ENCODE results near the gene PLPPR5.

DNA sequence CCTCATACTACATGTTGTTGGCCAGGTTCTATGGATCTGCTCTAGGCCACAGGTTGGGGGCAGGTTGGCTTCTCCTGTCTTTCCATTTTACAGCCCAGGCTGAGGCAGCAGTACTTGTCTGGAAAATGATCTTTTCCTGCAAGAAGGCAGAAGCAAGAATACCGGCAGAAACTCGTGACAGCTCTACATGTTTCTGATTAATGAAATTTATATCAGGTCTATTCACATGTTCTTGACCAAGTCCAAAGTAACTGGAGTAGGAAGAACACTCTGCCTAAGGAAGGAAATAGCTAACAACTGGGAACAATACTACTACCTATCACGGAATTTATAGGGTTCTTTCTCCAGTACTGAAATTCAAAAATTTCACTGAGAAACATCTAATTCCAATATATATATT is 98.3 kb downstream of the PLPPR5 start:
- TF ChIP-seq, protein P1, sequence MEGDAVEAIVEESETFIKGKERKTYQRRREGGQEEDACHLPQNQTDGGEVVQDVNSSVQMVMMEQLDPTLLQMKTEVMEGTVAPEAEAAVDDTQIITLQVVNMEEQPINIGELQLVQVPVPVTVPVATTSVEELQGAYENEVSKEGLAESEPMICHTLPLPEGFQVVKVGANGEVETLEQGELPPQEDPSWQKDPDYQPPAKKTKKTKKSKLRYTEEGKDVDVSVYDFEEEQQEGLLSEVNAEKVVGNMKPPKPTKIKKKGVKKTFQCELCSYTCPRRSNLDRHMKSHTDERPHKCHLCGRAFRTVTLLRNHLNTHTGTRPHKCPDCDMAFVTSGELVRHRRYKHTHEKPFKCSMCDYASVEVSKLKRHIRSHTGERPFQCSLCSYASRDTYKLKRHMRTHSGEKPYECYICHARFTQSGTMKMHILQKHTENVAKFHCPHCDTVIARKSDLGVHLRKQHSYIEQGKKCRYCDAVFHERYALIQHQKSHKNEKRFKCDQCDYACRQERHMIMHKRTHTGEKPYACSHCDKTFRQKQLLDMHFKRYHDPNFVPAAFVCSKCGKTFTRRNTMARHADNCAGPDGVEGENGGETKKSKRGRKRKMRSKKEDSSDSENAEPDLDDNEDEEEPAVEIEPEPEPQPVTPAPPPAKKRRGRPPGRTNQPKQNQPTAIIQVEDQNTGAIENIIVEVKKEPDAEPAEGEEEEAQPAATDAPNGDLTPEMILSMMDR (IDR thresholded peaks at IDR 0.05; ENCODE audit: low read length), result no peak
- no peak for TF ChIP-seq EZH2 (IDR thresholded peaks at IDR 0.05; ENCODE audit: borderline replicate concordance, low read length)
